ENCODE data around the gene KDM4E. TPM values are rescaled to one million over a fixed set of nuclear protein-coding genes. Genes with fewer than 3 reads are reported as not detected.
A peak's percentile ranks its signal among the peaks of the same experiment; 100 is the strongest.

The KDM4E gene
- total and polyA plus RNA-seq, 9 of the 15 experiments (the other 6 are each of a cell fraction or from before 2014, with no cell fraction given), result 0.04 TPM; not detected in 8

- ChIA-PET CTCF (ENCODE audit: low intra/inter-chr PET ratio) (no interaction called here), POLR2A (interaction anchor here (0.8 to 1.1 kb wide), 2 partner anchors 10 to 446 kb away, joined by 3 read pairs; no protein-coding TSS in a partner anchor)
- Histone ChIP-seq H3K4me1 (replicated peaks in 1 of 2; ENCODE audit: control insufficient read depth in 2 of 2, insufficient read depth in 2 of 2, low read length in 2 of 2) (no peaks in the 10 kb centered on the region; a peak in 2 of 5 replicates), H3K79me2 (ENCODE audit: control insufficient read depth, insufficient read depth, low read length) (no peaks in the 10 kb centered on the region), H3K27ac (ENCODE audit: extremely low read depth, low read depth, low read length) (no peak overlapping the region), H3K9me3 (replicated peaks; ENCODE audit: control insufficient read depth, insufficient read depth, low read depth, low read length) (no peaks in the 10 kb centered on the region), H2AFZ (ENCODE audit: low read depth, low read length) (no peak overlapping the region), H3K36me3 (ENCODE audit: control insufficient read depth, insufficient read depth, low read length) (no peaks in the 10 kb centered on the region), H3K9ac (ENCODE audit: insufficient read depth in 1 of 2, low read depth in 2 of 2, low read length in 2 of 2) (no peak overlapping the region), H3K27me3 (ENCODE audit: control insufficient read depth in 2 of 2, insufficient read depth in 2 of 2, low read length in 2 of 2) (peaks cover 0 to 16% of the 10 kb centered on the region in 2 experiments; a peak in 2 of 5 replicates), H3K4me3 (no peak overlapping the region), H3K4me2 (ENCODE audit: insufficient read depth, low read length) (no peak overlapping the region), H4K20me1 (replicated peaks; ENCODE audit: control insufficient read depth, insufficient read depth, low read length) (no peaks in the 10 kb centered on the region), H3K9me1 (ENCODE audit: control insufficient read depth, insufficient read depth, low read length) (no peaks in the 10 kb centered on the region)
- FAIRE-seq, result no peak
- TF ChIP-seq, protein P1, sequence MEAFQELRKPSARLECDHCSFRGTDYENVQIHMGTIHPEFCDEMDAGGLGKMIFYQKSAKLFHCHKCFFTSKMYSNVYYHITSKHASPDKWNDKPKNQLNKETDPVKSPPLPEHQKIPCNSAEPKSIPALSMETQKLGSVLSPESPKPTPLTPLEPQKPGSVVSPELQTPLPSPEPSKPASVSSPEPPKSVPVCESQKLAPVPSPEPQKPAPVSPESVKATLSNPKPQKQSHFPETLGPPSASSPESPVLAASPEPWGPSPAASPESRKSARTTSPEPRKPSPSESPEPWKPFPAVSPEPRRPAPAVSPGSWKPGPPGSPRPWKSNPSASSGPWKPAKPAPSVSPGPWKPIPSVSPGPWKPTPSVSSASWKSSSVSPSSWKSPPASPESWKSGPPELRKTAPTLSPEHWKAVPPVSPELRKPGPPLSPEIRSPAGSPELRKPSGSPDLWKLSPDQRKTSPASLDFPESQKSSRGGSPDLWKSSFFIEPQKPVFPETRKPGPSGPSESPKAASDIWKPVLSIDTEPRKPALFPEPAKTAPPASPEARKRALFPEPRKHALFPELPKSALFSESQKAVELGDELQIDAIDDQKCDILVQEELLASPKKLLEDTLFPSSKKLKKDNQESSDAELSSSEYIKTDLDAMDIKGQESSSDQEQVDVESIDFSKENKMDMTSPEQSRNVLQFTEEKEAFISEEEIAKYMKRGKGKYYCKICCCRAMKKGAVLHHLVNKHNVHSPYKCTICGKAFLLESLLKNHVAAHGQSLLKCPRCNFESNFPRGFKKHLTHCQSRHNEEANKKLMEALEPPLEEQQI (IDR thresholded peaks at IDR 0.05), result no peak
- TF ChIP-seq POLR2B (IDR thresholded peaks at IDR 0.05; ENCODE audit: low read depth, partially characterized antibody) (no peak), NR2C1 (IDR thresholded peaks at IDR 0.05) (no peak), NR2C1 (tag; IDR thresholded peaks at IDR 0.05) (no peak), DDX20 (tag; IDR thresholded peaks at IDR 0.05; ENCODE audit: low read depth) (no peak), ZNF165 (CRISPR knock-in tag; IDR thresholded peaks at IDR 0.05; ENCODE audit: borderline replicate concordance) (no peak), FOXA1 (IDR thresholded peaks at IDR 0.05; ENCODE audit: borderline replicate concordance) (no peak), JUNB (CRISPR knock-in tag; conservative IDR thresholded peaks at IDR 0.05) (no peak), FOXP1 (CRISPR knock-in tag; IDR thresholded peaks at IDR 0.05) (no peak), U2AF2 (optimal IDR thresholded peaks at IDR 0.05; ENCODE audit: low read depth, low read length) (no peak), FUS (optimal IDR thresholded peaks at IDR 0.05; ENCODE audit: low read depth, low read length) (no peak), MCM5 (IDR thresholded peaks at IDR 0.05; ENCODE audit: low read depth) (no peak)
- 9% methylated on average over 12 of the region's 12 CpGs for WGBS (ENCODE audit: insufficient coverage, low coverage, missing lambda C conversion rate)
- intact Hi-C loops (cut with micrococcal nuclease) (no loop called here), in situ Hi-C loops (cut with MboI) (no loop called here)
- no TSS peak for BruUV-seq (replicated peaks)
- DNase-seq (ENCODE audit: extremely low read depth in 1 of 4, low spot score in 3 of 4), result no peak
- peak; percentile 47; the same call in 2 of the 3 replicates for ATAC-seq
Observed at GRCh38 chr11:95014184-95014821, 10.8 kb upstream of the KDM4E start.

Measured in K562 (cell line).